Choroid plexus epithelial cell (primary cell): ENCODE measurements around the gene DTWD2.

Experiments used
- DNase-seq: peaks from one replicate; pipeline ENCODE4 v3.0.0-alpha.2; 2010; ENCODE audit warnings: low read depth
- H3K4me3 ChIP-seq: 2 replicates; pipeline ENCODE4 v1.5.1; 2011; ENCODE audit warnings: low read depth, mild to moderate bottlenecking, control low read depth, low read length, moderate library complexity
- TF ChIP-seq, protein P1 (sequence below): conservative IDR thresholded peaks from 2 replicates; pipeline ENCODE4 v1.5.1; 2011; ENCODE audit warnings: low read depth, mild to moderate bottlenecking, control low read depth, inconsistent platforms, low read length, moderate library complexity

DTWD2 gene

DNA sequence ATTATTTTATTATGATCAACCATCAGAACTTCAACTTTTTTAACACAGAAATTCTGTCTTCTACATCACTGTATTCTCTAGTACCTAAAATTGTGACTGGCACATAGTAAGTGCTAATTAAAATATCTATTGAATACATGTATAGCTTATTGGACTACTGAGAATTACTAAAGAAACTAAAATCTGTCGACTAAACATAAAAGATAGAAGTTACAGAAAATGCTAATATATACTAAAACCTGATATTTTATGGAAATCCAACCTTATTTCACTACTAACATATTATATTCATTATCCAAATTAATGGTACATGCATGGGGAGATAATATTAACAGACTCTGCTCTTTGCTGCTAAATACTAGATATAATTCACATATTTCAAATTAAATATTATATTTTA lies 153.6 kb downstream of the DTWD2 start:
- TF ChIP-seq, protein P1, sequence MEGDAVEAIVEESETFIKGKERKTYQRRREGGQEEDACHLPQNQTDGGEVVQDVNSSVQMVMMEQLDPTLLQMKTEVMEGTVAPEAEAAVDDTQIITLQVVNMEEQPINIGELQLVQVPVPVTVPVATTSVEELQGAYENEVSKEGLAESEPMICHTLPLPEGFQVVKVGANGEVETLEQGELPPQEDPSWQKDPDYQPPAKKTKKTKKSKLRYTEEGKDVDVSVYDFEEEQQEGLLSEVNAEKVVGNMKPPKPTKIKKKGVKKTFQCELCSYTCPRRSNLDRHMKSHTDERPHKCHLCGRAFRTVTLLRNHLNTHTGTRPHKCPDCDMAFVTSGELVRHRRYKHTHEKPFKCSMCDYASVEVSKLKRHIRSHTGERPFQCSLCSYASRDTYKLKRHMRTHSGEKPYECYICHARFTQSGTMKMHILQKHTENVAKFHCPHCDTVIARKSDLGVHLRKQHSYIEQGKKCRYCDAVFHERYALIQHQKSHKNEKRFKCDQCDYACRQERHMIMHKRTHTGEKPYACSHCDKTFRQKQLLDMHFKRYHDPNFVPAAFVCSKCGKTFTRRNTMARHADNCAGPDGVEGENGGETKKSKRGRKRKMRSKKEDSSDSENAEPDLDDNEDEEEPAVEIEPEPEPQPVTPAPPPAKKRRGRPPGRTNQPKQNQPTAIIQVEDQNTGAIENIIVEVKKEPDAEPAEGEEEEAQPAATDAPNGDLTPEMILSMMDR, result no peak
- no peak overlapping the region for H3K4me3 ChIP-seq
- no peak for DNase-seq

- H3K4me3 ChIP-seq, result no peak overlapping the region
- TF ChIP-seq, protein P1, result no peak
- DNase-seq, result no peak
Measured at GRCh38 chr5:118832974-118833373, 155.4 kb downstream of the DTWD2 start.

GRCh38 chr5:118825226-118825625 lies 163.1 kb downstream of the DTWD2 start:
- TF ChIP-seq, protein P1, result no peak
- no peak for DNase-seq
- H3K4me3 ChIP-seq, result no peak overlapping the region

DNA sequence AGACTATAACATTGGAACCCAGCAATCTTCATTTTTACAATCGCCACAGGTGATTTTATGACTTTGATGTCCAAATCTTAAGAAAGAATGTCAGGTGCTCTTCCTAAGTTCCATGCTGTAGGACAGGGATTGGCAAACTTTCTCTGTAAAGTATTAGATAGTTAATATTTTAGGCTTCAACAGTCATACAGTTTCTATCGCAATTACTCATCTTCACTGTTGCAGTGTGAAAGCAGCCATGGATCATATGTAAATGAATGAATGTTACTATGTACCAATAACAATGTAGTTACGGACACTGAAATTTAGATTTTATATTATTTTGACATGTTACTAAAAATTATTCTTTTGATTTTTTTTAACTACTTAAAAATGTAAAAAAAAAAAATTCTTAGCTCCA lies 169.7 kb downstream of the DTWD2 start:
- no peak for DNase-seq
- H3K4me3 ChIP-seq, result no peak overlapping the region
- TF ChIP-seq, protein P1, result no peak

- DNase-seq, result no peak
- TF ChIP-seq, protein P1, result no peak
- H3K4me3 ChIP-seq, result no peak overlapping the region
Measured at GRCh38 chr5:118808441-118808840, 179.9 kb downstream of the DTWD2 start.

DNA sequence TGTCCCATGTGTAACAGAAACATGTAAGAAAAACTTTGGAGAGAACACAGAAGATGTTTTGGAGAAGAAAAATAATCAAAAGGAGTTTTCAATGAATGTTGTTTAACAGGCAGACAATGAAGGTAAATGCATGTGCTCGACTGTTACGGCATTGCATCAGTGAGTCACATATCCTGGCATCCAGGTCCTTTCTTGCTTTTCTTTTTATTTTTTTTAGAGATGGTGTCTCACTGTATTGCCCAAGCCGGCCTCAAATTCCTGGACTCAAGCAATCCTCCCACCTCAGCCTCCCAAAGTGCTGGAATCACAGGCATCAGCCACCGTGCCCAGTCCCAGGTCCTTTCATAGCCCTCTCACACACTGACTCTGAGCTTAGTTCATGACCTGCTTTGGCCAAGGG lies 181.8 kb downstream of the DTWD2 start:
- DNase-seq, result no peak
- TF ChIP-seq, protein P1, result no peak
- no peak overlapping the region for H3K4me3 ChIP-seq

- TF ChIP-seq, protein P1, result no peak
- no peak overlapping the region for H3K4me3 ChIP-seq
- no peak for DNase-seq
Measured at GRCh38 chr5:118802335-118802734, 186.0 kb downstream of the DTWD2 start.
